SU-DHL-6 (cell line): Measurements from ENCODE around the gene GSTO2.

Experiments used
- H2AFZ ChIP-seq: fragments of 200-600 bp; sonication (generic); 2 replicates; pipeline ENCODE4 v1.6.1; 2014; ENCODE audit warnings: low read depth, mild to moderate bottlenecking, moderate library complexity, mixed read lengths, antibody characterized with exemption, low read length; ENCODE audit not compliant: severe bottlenecking
- H3F3A ChIP-seq: fragments of 200-600 bp; shearing (Covaris generic); 2 replicates; pipeline ENCODE4 v1.6.0; 2016; ENCODE audit warnings: antibody characterized with exemption, mild to moderate bottlenecking; ENCODE audit not compliant: insufficient read depth
- H3K27ac ChIP-seq: fragments of 200-600 bp; sonication (generic); 2 replicates; pipeline ENCODE4 v1.5.1; 2016; ENCODE audit warnings: low read depth, mild to moderate bottlenecking, low read length, moderate library complexity, mixed read lengths
- H3K27me3 ChIP-seq: fragments of 200-600 bp; sonication (generic), shearing (Covaris generic); 2 replicates; pipeline ENCODE4 v1.6.0; 2014; ENCODE audit warnings: mild to moderate bottlenecking, low read length
- H3K36me3 ChIP-seq: fragments of 200-600 bp; sonication (generic); 2 replicates; pipeline ENCODE4 v1.6.1; 2014; ENCODE audit warnings: mild to moderate bottlenecking, low read length, mixed read lengths
- H3K4me2 ChIP-seq: fragments of 300-600, 200-600 bp; shearing (Covaris generic), sonication (generic); 2 replicates; pipeline ENCODE4 v1.6.0; 2014; ENCODE audit warnings: low read length, low read depth, mild to moderate bottlenecking; ENCODE audit not compliant: poor library complexity, severe bottlenecking
- H3K4me3 ChIP-seq: fragments of 200-600 bp; sonication (generic); 2 replicates; pipeline ENCODE4 v1.5.1; 2014; ENCODE audit warnings: antibody characterized with exemption, low read length, mild to moderate bottlenecking, mixed read lengths; ENCODE audit not compliant: insufficient read depth, poor library complexity, severe bottlenecking
- H3K79me2 ChIP-seq: fragments of 200-600 bp; sonication (generic); 2 replicates; pipeline ENCODE4 v1.6.1; 2014; ENCODE audit warnings: mild to moderate bottlenecking, low read length, moderate library complexity; ENCODE audit not compliant: insufficient read depth
- H3K9ac ChIP-seq: fragments of 200-600 bp; sonication (generic); 2 replicates; pipeline ENCODE4 v1.7.0; 2014; ENCODE audit warnings: mild to moderate bottlenecking, low read length
- H3K9me2 ChIP-seq: fragments of 200-600 bp; sonication (generic); replicated peaks from 2 replicates; pipeline ENCODE4 v1.6.1; 2014; ENCODE audit warnings: low read length; ENCODE audit not compliant: insufficient read depth
- H3K9me3 ChIP-seq: fragments of 200-600 bp; sonication (generic); 2 replicates; pipeline ENCODE4 v1.6.1; 2014; ENCODE audit warnings: low read length, mixed read lengths; ENCODE audit not compliant: insufficient read depth
- H4K20me1 ChIP-seq: fragments of 200-600 bp; sonication (generic); 2 replicates; pipeline ENCODE4 v1.6.1; 2014; ENCODE audit warnings: low read depth, mild to moderate bottlenecking, antibody characterized with exemption, low read length, moderate library complexity, mixed read lengths
- EZH2phosphoT487 ChIP-seq: fragments of 200-600 bp; sonication (generic), shearing (Covaris generic); conservative IDR thresholded peaks from 2 replicates; pipeline ENCODE4 v1.6.1; 2018; ENCODE audit warnings: mild to moderate bottlenecking, antibody characterized with exemption, low read length, moderate library complexity, mixed read lengths
- TF ChIP-seq, protein P1 (sequence below): fragments of 200-600 bp; sonication (generic); IDR thresholded peaks from one replicate; pipeline ENCODE4 v1.5.1; 2017; ENCODE audit warnings: antibody characterized with exemption, mild to moderate bottlenecking, low read length, moderate library complexity; ENCODE audit not compliant: insufficient read depth, poor library complexity, severe bottlenecking

The GSTO2 gene

DNA sequence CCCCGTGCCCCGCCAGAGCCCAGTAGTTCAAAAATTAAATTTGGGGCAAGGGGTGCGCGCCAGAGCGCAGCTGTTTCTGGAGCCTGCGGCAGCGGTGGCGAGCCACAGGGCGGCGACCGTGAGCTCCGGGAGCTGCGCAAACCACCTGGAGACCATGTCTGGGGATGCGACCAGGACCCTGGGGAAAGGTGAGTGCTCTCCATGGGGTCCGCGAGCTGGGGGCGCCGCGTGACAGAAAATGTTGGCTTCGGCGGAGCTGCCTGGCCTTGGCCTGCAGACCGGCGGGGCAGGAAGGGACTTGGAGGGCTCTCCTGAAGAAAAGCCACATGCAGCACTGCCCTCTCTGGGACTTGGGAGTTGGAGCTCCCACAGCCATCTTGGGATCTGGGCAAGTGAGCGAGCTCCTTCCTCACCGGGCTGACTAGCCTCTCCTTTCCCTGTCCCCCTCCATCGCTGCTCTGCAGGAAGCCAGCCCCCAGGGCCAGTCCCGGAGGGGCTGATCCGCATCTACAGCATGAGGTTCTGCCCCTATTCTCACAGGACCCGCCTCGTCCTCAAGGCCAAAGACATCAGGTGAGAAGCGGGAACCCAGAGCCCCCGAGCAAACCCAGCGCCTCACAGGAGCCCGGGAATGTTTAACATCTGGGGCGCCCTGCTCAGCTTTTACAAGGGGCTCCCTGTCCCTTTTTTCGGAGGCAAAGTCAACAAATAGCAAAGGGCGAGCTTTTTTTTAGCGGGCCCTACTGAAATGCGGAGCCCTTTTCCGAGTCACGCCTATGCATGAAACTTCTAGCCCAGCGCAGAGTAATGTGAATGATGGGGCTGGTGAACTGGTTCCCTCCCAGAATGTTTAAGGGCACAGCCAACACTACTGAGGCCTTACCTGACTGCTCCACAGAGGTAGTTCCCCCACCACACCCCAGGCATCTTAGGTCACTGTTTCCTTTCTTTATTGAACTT, 6.1 kb downstream of the GSTO2 start:
- H3K36me3 ChIP-seq = no peaks in the 10 kb centered on the region
- H4K20me1 ChIP-seq = no peaks in the 10 kb centered on the region
- no peak overlapping the region for H3K9ac ChIP-seq
- no peaks in the 10 kb centered on the region for H3K79me2 ChIP-seq
- no peaks in the 10 kb centered on the region for H3K27me3 ChIP-seq
- no peaks in the 10 kb centered on the region for H3F3A ChIP-seq
- H3K4me3 ChIP-seq = no peak overlapping the region
- H3K27ac ChIP-seq = no peak overlapping the region
- H3K9me2 ChIP-seq = no peaks in the 10 kb centered on the region
- no peak overlapping the region for H3K4me2 ChIP-seq
- H3K9me3 ChIP-seq = no peaks in the 10 kb centered on the region
- no peak overlapping the region for H2AFZ ChIP-seq
- TF ChIP-seq, protein P1, sequence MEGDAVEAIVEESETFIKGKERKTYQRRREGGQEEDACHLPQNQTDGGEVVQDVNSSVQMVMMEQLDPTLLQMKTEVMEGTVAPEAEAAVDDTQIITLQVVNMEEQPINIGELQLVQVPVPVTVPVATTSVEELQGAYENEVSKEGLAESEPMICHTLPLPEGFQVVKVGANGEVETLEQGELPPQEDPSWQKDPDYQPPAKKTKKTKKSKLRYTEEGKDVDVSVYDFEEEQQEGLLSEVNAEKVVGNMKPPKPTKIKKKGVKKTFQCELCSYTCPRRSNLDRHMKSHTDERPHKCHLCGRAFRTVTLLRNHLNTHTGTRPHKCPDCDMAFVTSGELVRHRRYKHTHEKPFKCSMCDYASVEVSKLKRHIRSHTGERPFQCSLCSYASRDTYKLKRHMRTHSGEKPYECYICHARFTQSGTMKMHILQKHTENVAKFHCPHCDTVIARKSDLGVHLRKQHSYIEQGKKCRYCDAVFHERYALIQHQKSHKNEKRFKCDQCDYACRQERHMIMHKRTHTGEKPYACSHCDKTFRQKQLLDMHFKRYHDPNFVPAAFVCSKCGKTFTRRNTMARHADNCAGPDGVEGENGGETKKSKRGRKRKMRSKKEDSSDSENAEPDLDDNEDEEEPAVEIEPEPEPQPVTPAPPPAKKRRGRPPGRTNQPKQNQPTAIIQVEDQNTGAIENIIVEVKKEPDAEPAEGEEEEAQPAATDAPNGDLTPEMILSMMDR = peak; percentile 42
- TF ChIP-seq EZH2phosphoT487 = no peak

DNA sequence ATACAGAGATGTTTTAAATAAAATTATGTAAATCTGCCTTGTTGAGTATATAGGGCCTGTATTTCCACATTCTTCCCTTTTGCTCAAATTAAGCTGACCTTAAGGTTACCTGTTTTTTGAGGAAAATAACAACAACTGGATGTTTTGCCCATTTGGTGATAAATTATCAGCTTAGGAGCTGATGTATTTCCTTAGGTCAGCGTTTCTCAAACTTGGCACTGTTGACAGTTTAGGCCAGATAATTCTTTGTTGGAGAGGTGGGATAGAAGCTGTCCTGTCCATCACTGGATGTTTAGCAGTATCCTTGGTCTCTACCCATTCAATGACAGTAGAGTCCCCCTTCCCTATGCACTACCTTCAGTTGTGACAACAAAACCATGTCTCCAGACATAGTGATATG, 7.2 kb downstream of the GSTO2 start:
- Histone ChIP-seq H3K4me3 (no peak overlapping the region), H3K9me3 (no peaks in the 10 kb centered on the region), H3K4me2 (no peak overlapping the region), H3K79me2 (no peaks in the 10 kb centered on the region), H3K36me3 (no peaks in the 10 kb centered on the region), H3K27me3 (no peaks in the 10 kb centered on the region), H2AFZ (no peak overlapping the region), H3F3A (no peaks in the 10 kb centered on the region), H3K27ac (no peak overlapping the region), H3K9ac (no peak overlapping the region), H4K20me1 (no peaks in the 10 kb centered on the region), H3K9me2 (no peaks in the 10 kb centered on the region)
- TF ChIP-seq, protein P1 = no peak
- no peak for TF ChIP-seq EZH2phosphoT487

DNA sequence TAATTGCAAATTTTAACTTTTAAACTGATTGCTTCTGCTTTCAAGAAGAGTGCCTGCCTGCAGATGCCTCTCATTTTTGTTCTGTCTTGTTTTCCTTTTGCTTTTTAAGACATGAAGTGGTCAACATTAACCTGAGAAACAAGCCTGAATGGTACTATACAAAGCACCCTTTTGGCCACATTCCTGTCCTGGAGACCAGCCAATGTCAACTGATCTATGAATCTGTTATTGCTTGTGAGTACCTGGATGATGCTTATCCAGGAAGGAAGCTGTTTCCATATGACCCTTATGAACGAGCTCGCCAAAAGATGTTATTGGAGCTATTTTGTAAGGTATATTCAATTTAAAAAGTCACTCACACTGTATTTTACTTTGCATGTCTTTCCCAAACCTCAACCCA, 8.8 kb downstream of the GSTO2 start:
- H3K27ac ChIP-seq = no peak overlapping the region
- no peaks in the 10 kb centered on the region for H3F3A ChIP-seq
- no peaks in the 10 kb centered on the region for H3K79me2 ChIP-seq
- H4K20me1 ChIP-seq = no peaks in the 10 kb centered on the region
- no peaks in the 10 kb centered on the region for H3K36me3 ChIP-seq
- H3K9me3 ChIP-seq = no peaks in the 10 kb centered on the region
- no peak overlapping the region for H3K4me3 ChIP-seq
- TF ChIP-seq, protein P1 = no peak
- no peak for TF ChIP-seq EZH2phosphoT487
- no peak overlapping the region for H3K4me2 ChIP-seq
- H2AFZ ChIP-seq = no peak overlapping the region
- H3K9ac ChIP-seq = no peak overlapping the region
- no peaks in the 10 kb centered on the region for H3K27me3 ChIP-seq
- no peaks in the 10 kb centered on the region for H3K9me2 ChIP-seq
